Stimulated activated CD8-positive, alpha-beta memory T cell treated with anti-CD3 and anti-CD28 coated beads, Interleukin-15, amount 100 ng/mL, for 48 hours (primary cell): Measurements from ENCODE around the gene NSG2.
"Not testable (repeated sequence)": the region's sequence is repeated elsewhere in the genome, so short reads cannot be mapped to it uniquely, and the experiment has no call there.

Source experiments
- DNase-seq, 2 donors: peaks; one replicate each; pipeline ENCODE4 v3.0.0-alpha.2; 2020; ENCODE audit warnings: low read depth in 2 of 2

Gene NSG2

GRCh38 chr5:174045470-174046025 is at the start of gene NSG2:
NSG2 (plus strand) TSS chr5:174045706; CDS start chr5:174046756, 1,050 bp downstream.
- DNase-seq, result peak; percentile 8 to 16

GRCh38 chr5:173997331-173997730 is 48.2 kb upstream of the NSG2 start:
- DNase-seq, result no peak

GRCh38 chr5:173998531-173998930 is 47.0 kb upstream of the NSG2 start:
- DNase-seq, result no peak

GRCh38 chr5:174000076-174000475 is 45.4 kb upstream of the NSG2 start:
- no peak for DNase-seq

- no peak for DNase-seq
These were observed 41.7 kb upstream of the NSG2 start for GRCh38 chr5:174003795-174004194.

GRCh38 chr5:174008922-174009321 is 36.6 kb upstream of the NSG2 start:
- no peak for DNase-seq

GRCh38 chr5:174010365-174010764 is 35.1 kb upstream of the NSG2 start:
- no peak for DNase-seq

GRCh38 chr5:174011441-174011840 is 34.1 kb upstream of the NSG2 start:
- no peak for DNase-seq

GRCh38 chr5:174020069-174020927 is 25.2 kb upstream of the NSG2 start:
- not testable (repeated sequence) for DNase-seq

GRCh38 chr5:174020928-174021304 is 24.6 kb upstream of the NSG2 start:
- no peak for DNase-seq

GRCh38 chr5:174022384-174023095 is 23.0 kb upstream of the NSG2 start:
- DNase-seq, result no peak

GRCh38 chr5:174030286-174030685 is 15.2 kb upstream of the NSG2 start:
- no peak for DNase-seq

- no peak for DNase-seq
These were observed 846 bp upstream of the NSG2 start for GRCh38 chr5:174044466-174045254.

- no peak for DNase-seq
These were observed 1.1 kb downstream of the NSG2 start for GRCh38 chr5:174046558-174046957.

GRCh38 chr5:174047472-174048099 is 2.1 kb downstream of the NSG2 start:
- DNase-seq, result no peak

- DNase-seq, result no peak
These were observed 7.1 kb downstream of the NSG2 start for GRCh38 chr5:174052636-174053035.

- DNase-seq, result no peak
These were observed 8.4 kb downstream of the NSG2 start for GRCh38 chr5:174053905-174054304.

- no peak for DNase-seq
These were observed 10.8 kb downstream of the NSG2 start for GRCh38 chr5:174056064-174056847.

GRCh38 chr5:174057206-174057605 is 11.7 kb downstream of the NSG2 start:
- DNase-seq, result no peak

- DNase-seq, result no peak
These were observed 13.1 kb downstream of the NSG2 start for GRCh38 chr5:174058433-174059122.
